ENCODE results near the gene CD300LD.

CD300LD gene

DNA sequence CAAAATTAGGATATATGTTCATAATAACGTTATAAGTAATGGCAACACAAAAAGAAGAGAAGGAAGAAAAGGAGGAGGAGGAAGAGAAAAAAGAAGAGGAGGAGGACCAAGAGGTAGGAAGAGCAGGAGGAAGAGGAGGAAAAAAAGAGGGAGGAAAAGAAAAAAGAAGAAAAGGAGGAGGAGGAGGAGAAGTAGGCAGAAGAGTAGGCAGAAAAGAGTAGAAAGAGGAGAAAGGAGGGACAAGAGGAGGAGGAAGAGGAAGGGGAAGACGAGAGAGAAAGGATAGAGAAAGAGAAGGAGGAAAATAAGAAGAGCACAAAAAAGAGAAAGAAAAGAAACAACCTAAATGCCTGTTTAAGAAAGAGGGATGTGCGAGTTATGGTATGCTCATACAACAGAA is 55.2 kb downstream of the CD300LD start:
- H3K9me3 Mint-ChIP-seq: no peaks in the 10 kb centered on the region
- H3K36me3 Mint-ChIP-seq (ENCODE audit: low read depth): no peaks in the 10 kb centered on the region
- peaks cover 3% of the 10 kb centered on the region for H3K4me1 Mint-ChIP-seq (ENCODE audit: low read depth)
- no peak overlapping the region for H3K27ac Mint-ChIP-seq
- H3K4me3 Mint-ChIP-seq: no peak overlapping the region
- peaks cover 56% of the 10 kb centered on the region for H3K27me3 Mint-ChIP-seq (ENCODE audit: low read depth)

DNA sequence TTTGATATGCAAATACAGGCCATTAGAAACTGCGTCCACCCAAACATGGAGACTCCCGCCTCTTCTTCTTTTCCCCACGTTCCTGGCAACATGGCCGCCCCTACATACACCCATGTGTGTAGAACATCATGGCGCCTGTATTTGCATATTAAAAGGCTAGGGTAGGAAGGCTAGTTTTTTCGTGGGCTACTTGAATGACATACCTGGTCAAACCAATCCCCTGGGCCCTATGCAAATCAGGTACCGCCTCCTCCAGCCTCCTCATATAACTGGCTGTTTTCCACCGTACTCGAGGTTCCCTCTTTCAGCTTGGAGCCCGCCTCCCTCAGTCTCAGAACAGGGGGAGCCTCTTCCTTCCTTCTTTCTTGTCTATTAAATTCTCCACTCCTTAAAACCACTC is 60.0 kb downstream of the CD300LD start:
- H3K36me3 Mint-ChIP-seq (ENCODE audit: low read depth): no peaks in the 10 kb centered on the region
- H3K4me3 Mint-ChIP-seq: no peak overlapping the region
- peaks cover 3% of the 10 kb centered on the region for H3K4me1 Mint-ChIP-seq (ENCODE audit: low read depth)
- H3K9me3 Mint-ChIP-seq: no peaks in the 10 kb centered on the region
- no peak overlapping the region for H3K27ac Mint-ChIP-seq
- peaks cover 57% of the 10 kb centered on the region for H3K27me3 Mint-ChIP-seq (ENCODE audit: low read depth)

GRCh38 chr17:74531231-74531761 is 60.8 kb downstream of the CD300LD start, which contains the start of gene CD300LB:
Gene CD300LB (minus strand): TSS chr17:74531475. CDS start chr17:74531350, 125 bp downstream.
- H3K4me3 Mint-ChIP-seq: no peak within 1 kb of the TSS
- no peak within 1 kb of the TSS for H3K27ac Mint-ChIP-seq
- H3K27me3 Mint-ChIP-seq (ENCODE audit: low read depth): peaks cover 49% of the 10 kb centered on the region
- peaks cover 3% of the 10 kb centered on the region for H3K4me1 Mint-ChIP-seq (ENCODE audit: low read depth)
- no peaks in the 10 kb centered on the region for H3K9me3 Mint-ChIP-seq
- H3K36me3 Mint-ChIP-seq (ENCODE audit: low read depth): no peaks in the 10 kb centered on the region

- Mint-ChIP-seq H3K9me3 (no peaks in the 10 kb centered on the region), H3K4me1 (ENCODE audit: low read depth) (peaks cover 3% of the 10 kb centered on the region), H3K27me3 (ENCODE audit: low read depth) (peaks cover 45% of the 10 kb centered on the region), H3K27ac (no peak overlapping the region), H3K4me3 (no peak overlapping the region), H3K36me3 (ENCODE audit: low read depth) (no peaks in the 10 kb centered on the region)
Measured at GRCh38 chr17:74530831-74531150, 61.3 kb downstream of the CD300LD start.

Measured in T-helper 1 cell treated with Interleukin-12 subunit alpha and Interleukin-12 subunit beta and Interleukin-4 antibody, amounts not matched to agents 30 μg/mL and 1 μg/mL, for 36 hours (primary cell).